WERI-Rb-1 (cell line): ENCODE data around the gene PTPRCAP.

ENCODE experiments used
- DNase-seq: peaks from one replicate; pipeline ENCODE4 v3.0.0-alpha.2; 2020
- H3K27ac ChIP-seq: fragments of 250-450 bp; sonication (Bioruptor Pico); 2 replicates; pipeline ENCODE4 v1.5.1; 2020; ENCODE audit warnings: mild to moderate bottlenecking, moderate library complexity
- H3K27me3 ChIP-seq: fragments of 250-450 bp; sonication (Bioruptor Pico); 2 replicates; pipeline ENCODE4 v1.5.1; 2021; ENCODE audit warnings: mild to moderate bottlenecking, low read depth, moderate library complexity; ENCODE audit not compliant: insufficient read depth, severe bottlenecking
- H3K36me3 ChIP-seq: fragments of 250-450 bp; sonication (Bioruptor Pico); 2 replicates; pipeline ENCODE4 v1.5.1; 2020; ENCODE audit warnings: mild to moderate bottlenecking, moderate library complexity
- H3K4me3 ChIP-seq: 2 replicates; pipeline ENCODE4 v1.5.1; 2011; ENCODE audit warnings: low read depth, mild to moderate bottlenecking, control low read depth, low read length
- H3K9me3 ChIP-seq: fragments of 250-450 bp; sonication (Bioruptor Pico); 2 replicates; pipeline ENCODE4 v1.5.1; 2021; ENCODE audit warnings: mild to moderate bottlenecking, moderate library complexity; ENCODE audit not compliant: severe bottlenecking
- TF ChIP-seq, protein P1 (sequence below): IDR thresholded peaks from 2 replicates; pipeline ENCODE4 v1.5.1; 2011; ENCODE audit warnings: low read depth, mild to moderate bottlenecking, control low read depth, inconsistent platforms, low read length

The PTPRCAP gene

DNA sequence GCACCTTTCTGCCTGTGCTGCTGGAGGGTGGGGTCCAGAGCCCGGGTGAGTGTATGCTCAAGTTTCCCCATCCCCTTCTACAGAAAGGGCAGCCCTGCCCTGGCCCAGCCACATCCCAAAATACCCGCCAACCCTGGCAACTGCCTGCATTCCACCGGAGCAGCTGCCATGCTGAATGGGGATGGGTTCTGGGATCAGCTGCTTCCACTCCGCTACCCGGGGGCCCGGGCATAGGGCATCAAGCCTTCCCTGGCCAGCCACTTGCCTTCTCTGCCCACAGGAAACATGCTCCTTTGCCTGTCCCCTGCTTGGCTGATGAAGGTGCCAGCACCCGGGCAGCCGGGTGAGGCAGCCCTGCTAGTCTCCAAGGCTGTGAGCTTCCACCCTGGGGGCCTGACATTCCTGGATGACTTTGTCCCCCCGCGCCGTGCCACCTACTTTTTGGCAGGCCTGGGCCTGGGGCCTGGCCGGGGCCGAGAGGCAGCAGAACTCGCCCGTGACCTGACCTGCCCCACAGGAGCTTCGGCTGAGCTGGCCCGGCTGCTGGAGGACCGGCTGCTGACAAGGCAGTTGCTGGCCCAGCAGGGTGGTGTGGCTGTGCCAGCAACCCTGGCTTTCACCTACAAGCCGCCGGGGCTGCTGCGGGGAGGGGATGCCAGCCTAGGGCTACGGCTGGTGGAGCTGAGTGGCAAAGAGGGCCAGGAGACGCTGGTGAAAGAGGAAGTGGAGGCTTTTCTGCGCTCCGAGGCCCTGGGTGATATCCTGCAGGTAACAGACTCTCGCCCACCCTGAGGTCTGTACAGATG is 18.8 kb downstream of the PTPRCAP start:
- Histone ChIP-seq H3K27ac (no peak overlapping the region), H3K4me3 (no peak overlapping the region), H3K27me3 (no peaks in the 10 kb centered on the region), H3K9me3 (no peaks in the 10 kb centered on the region), H3K36me3 (no peaks in the 10 kb centered on the region)
- TF ChIP-seq, protein P1, sequence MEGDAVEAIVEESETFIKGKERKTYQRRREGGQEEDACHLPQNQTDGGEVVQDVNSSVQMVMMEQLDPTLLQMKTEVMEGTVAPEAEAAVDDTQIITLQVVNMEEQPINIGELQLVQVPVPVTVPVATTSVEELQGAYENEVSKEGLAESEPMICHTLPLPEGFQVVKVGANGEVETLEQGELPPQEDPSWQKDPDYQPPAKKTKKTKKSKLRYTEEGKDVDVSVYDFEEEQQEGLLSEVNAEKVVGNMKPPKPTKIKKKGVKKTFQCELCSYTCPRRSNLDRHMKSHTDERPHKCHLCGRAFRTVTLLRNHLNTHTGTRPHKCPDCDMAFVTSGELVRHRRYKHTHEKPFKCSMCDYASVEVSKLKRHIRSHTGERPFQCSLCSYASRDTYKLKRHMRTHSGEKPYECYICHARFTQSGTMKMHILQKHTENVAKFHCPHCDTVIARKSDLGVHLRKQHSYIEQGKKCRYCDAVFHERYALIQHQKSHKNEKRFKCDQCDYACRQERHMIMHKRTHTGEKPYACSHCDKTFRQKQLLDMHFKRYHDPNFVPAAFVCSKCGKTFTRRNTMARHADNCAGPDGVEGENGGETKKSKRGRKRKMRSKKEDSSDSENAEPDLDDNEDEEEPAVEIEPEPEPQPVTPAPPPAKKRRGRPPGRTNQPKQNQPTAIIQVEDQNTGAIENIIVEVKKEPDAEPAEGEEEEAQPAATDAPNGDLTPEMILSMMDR, result no peak
- no peak for DNase-seq

DNA sequence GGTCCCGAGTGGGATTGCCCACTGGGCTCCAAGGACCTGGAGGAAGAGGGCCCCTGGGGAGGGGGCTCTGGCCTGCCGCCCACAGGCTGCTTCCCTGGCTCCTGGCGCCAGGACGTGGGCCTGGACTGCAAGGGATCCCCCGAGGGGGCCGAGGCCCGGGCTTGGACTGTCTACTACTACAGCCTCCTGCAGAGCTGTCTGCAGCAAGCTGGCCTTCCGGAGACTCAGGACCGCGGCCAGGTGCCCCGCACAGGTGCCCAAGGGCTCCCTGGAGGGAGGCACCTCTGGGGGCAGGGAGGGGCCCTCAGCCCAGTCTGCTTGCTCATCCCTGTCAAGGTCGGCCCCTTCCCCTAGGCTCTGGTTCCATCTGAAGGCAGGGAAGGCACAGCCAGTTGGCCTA is 20.1 kb downstream of the PTPRCAP start:
- TF ChIP-seq, protein P1, result no peak
- Histone ChIP-seq H3K9me3 (no peaks in the 10 kb centered on the region), H3K27ac (no peak overlapping the region), H3K4me3 (no peak overlapping the region), H3K27me3 (no peaks in the 10 kb centered on the region), H3K36me3 (no peaks in the 10 kb centered on the region)
- no peak for DNase-seq

DNA sequence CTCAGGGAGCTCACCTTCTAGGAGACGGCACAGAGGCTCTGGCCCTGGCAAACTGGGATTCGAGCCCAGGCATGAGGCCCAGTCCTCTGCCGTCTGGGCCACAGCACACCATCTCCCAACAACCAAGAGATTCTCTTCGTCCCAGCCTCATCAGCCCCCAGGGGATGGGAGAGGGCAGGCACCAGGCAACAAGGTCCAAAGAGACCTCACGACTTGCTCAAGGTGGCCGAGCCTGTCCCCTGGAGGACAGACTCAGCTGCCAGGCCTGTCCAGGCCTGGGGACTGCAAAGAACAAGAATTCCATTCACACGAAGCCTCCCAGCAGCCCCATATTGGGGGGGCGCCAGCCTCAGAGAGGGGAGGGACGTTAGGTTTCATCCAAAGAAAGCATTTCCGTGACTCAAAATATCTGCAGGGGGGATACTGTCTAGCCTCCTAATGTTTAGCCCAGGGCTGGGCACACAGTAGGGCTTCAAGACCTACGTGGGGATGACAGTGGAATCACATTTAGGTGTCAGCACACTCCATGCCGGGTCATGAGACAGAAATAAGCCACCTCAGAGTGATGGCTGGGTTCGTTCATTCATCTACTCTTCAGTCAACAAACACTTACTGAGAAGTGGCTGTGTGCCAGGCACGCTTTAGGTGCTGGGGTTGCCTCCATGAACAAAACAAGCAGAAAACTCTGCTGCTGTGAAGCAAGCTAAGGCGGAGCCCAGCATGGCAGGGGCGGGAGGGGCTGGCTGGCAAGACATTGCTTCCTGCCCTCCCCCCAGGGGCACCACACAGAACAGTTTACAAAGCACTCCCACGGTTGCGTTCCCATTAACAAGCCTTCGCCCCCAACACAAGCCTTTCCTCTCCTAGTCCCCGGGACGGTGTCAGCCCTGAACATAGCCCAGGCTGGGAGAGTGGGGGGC is 20.8 kb downstream of the PTPRCAP start:
- TF ChIP-seq, protein P1, result no peak
- no peak for DNase-seq
- Histone ChIP-seq H3K36me3 (no peaks in the 10 kb centered on the region), H3K27me3 (no peaks in the 10 kb centered on the region), H3K9me3 (no peaks in the 10 kb centered on the region), H3K27ac (no peak overlapping the region), H3K4me3 (no peak overlapping the region)

DNA sequence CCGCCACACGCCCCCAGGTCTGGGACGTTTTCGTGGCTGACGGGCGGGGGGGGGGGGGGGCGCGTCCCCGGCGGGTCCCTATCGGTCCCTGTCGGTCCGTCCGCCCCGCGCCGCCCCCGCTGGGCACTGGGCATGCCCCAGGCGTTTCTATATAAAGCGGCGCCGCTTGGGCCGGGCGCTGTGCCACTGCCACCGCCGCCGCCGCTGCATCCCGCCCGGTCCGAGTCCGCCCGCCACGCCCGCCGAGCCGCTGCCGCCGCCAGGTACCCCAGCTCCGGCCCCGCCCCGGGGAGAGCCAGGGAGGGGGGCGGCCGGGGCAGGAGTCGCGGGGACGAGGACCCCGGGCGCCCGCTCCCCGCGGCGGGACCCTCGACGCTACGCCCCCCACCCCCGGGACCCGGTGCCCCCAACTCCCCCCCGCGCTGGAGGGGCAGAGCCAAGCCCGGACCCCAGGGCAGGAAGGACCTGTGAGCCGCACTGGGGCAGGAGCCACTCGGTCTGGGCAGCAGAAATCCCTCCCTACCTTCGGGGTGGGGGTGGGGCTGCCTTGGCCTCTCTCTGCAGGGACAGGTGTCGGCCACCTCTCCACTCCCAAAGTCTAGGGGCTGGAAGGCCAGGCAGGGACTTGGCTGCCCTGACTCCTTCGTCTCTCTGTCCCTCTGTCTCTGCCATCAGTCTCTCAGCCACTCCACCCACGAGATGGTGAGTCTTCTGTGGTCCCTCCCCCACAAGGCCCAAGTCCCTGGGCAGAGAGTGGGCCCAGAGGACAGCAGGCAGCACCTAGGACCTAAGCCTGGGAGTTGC is 21.8 kb downstream of the PTPRCAP start, which contains the start of gene CARNS1:
CARNS1 (plus strand) TSS at position 178 of the 804 bp plus-strand sequence; CDS start at position 700, 522 bp downstream.
- no peak within 1 kb of the TSS for H3K27ac ChIP-seq
- H3K27me3 ChIP-seq, result no peaks in the 10 kb centered on the region
- TF ChIP-seq, protein P1, result no peak
- peak within 1 kb of the TSS; percentile 13 for H3K4me3 ChIP-seq
- no peaks in the 10 kb centered on the region for H3K9me3 ChIP-seq
- no peaks in the 10 kb centered on the region for H3K36me3 ChIP-seq
- DNase-seq, result peak; percentile 44

DNA sequence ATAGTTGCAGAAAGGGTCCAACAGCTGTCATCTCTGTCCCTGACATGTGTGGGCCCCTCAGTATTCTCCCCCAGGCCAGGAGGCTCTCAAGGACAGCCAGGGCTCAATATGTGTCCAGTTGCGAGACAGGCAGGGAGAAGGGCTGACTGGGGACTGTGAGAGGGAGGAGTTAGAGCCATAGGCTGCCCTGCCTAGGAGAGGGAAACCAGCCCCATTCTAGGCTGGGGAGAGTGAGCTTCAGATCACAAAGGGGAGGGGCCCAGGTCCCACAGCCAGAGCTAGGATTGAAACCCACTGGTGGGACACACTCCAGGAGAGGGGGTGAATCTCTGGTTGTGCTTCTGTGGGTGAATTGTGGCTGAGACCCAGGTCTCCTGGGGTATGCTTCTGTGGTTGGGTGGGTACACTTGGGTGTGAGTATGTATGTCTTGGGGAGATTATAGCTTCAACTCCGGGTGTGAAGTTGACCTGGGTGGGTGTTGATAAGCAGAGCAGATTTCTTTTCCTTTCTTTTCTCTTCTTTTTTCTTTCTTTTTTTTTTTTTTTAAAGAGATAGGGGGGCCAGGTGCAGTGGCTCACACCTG is 24.1 kb downstream of the PTPRCAP start:
- no peak overlapping the region; the same call in 1 of the 2 replicates for H3K27ac ChIP-seq
- TF ChIP-seq, protein P1, result no peak
- H3K36me3 ChIP-seq, result no peaks in the 10 kb centered on the region
- no peaks in the 10 kb centered on the region for H3K27me3 ChIP-seq
- no peaks in the 10 kb centered on the region for H3K9me3 ChIP-seq
- DNase-seq, result no peak
- no peak overlapping the region for H3K4me3 ChIP-seq
